GF-D8 (cell line): Measurements from ENCODE around the gene ATP2B2.
"Not testable (repeated sequence)": the region's sequence is repeated elsewhere in the genome, so short reads cannot be mapped to it uniquely, and the experiment has no call there.

Source experiments
- DNase-seq: peaks from one replicate; lab custom pipeline; 2025; lab: John Stamatoyannopoulos, UW

The ATP2B2 gene

GRCh38 chr3:10321630-10322351 is 183.6 kb downstream of the ATP2B2 start:
- DNase-seq = no peak

DNA sequence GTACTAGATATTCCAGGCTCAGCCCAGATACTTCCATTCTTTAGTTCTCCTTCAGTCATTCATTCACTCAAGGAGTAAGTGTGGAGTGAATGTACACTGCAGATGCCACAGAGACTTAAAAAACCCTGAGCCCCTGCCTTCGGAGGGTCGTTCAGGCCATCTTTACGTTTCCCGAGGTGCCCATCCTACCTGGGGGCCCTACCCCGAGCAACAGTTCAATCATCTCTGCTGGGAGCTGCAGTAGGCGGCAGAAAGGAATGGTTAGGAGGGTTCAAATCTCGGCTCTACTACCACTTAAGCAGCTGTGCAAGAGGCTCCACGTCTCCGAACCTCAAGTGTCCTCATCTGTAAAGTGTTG is 185.1 kb downstream of the ATP2B2 start:
- DNase-seq = no peak

GRCh38 chr3:10319804-10320203 is 185.6 kb downstream of the ATP2B2 start:
- DNase-seq = no peak

DNA sequence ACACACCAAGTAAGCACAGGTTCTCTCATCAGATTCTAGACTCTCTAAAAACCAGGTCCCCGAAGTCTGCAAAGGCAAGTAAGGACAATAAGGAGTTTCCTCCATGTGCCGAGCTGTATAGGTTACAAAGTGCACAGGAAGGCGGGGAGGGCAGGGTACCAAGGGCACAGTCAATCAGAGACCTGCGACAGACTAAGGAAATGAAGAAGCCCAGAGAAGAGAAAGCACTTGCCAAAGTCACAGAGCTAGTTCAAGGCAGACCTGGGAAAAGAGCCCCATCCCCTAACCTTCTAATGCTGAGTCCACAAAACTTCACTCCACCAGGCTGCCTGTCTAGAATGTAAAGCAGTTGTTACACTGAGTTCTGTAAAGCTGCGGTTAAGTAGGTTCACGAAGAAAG is 186.1 kb downstream of the ATP2B2 start:
- no peak for DNase-seq

GRCh38 chr3:10317961-10318350 is 187.4 kb downstream of the ATP2B2 start:
- DNase-seq = no peak

DNA sequence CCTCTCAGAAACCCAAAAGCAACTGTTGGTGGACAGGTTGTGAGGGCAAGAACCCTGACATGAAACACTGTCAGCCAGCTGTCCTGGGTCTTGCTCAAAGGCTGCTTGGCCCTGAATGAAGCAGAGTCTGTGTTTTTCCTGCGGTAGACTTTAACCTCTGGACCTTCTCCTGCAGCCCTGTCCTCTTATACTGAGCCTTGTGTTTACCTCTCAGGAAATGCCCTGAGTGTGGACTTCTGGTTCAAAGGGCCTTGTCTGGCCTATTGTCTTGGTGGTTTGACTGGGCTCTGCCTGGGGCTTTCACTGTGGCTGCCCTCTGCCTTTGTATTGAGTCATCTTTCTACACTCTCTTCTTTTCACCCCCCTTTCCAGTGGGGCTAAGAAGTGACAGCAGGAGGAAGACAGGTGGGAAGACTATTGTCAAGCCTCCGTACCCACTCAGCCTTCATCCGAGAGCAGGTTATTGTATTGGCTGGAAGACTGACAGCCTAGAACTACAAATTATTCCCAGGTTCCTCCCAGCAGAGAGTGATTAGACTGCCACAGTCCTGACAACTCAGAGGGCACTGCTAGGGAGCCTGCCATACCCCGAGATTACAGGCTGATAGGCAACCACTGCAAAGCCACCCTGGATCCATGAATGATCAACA is 187.9 kb downstream of the ATP2B2 start:
- no peak for DNase-seq

GRCh38 chr3:10315771-10316344 is 189.5 kb downstream of the ATP2B2 start:
- no peak for DNase-seq

- DNase-seq = no peak
Observed at GRCh38 chr3:10315101-10315500, 190.3 kb downstream of the ATP2B2 start.

DNA sequence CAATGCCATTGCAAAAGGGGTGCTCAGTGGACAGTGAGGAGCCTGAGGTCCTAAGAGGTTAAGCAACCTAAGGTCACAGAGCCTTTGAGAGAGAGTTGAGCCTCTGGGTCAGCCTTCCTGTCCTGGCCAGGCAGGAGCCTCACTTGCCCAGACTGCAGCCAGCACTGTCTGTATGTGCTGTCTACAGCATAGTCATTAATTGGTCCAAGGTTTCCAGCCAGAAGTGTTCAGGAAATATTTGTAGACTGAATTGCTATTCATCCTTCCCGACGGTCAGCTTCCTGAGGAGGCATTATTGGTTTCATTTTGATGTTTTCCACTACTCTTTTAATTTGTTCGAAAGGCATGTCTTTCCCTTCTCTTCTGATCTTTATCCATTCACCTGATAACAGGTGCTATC is 192.5 kb downstream of the ATP2B2 start:
- no peak for DNase-seq

- no peak for DNase-seq
Observed at GRCh38 chr3:10312391-10312790, 193.0 kb downstream of the ATP2B2 start.

GRCh38 chr3:10311710-10312109 is 193.7 kb downstream of the ATP2B2 start:
- no peak for DNase-seq

DNA sequence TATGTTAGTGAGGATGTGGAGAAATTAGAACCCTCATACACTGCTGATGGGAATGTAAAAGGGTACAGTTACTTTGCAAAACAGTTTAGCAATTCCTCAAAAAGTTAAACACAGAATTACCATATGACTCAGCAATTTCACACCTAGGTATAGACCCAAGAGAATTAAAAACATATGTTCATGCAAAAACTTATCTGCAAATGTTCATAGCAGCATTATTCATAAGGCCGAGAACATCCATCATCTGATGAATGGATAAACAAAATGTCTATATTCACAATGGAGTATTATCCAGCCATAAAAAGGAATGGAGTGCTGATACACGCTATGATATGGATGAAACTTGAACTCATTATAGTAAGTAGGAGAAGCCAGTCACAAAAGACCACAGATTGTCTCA is 194.8 kb downstream of the ATP2B2 start:
- no peak for DNase-seq

- DNase-seq = no peak
Observed at GRCh38 chr3:10309736-10310135, 195.7 kb downstream of the ATP2B2 start.

DNA sequence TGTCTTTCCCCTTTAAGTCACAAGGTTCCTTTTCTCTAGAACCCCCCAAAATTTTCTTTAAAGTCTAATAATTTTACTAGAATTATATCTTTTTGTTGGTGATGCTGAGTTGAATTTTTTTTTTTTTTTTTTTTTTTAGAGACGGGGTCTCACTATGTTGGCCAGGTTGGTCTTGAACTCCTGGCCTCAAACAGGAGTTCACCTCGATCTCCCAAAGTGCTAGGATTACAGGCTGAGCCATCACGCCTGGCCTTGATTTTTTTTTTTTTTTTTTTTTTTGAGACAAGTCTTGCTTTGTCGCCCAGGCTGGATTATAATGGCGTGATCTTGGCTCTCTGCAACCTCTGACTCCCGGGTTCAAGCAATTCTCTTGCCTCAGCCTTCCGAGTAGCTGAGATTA is 196.7 kb downstream of the ATP2B2 start:
- DNase-seq = no peak

GRCh38 chr3:10306156-10306555 is 199.2 kb downstream of the ATP2B2 start:
- DNase-seq = no peak

GRCh38 chr3:10305331-10305902 is 200.0 kb downstream of the ATP2B2 start:
- no peak for DNase-seq

GRCh38 chr3:10304905-10305304 is 200.5 kb downstream of the ATP2B2 start:
- no peak for DNase-seq

- DNase-seq = no peak
Observed at GRCh38 chr3:10303785-10304184, 201.6 kb downstream of the ATP2B2 start.

GRCh38 chr3:10303105-10303504 is 202.3 kb downstream of the ATP2B2 start:
- no peak for DNase-seq

DNA sequence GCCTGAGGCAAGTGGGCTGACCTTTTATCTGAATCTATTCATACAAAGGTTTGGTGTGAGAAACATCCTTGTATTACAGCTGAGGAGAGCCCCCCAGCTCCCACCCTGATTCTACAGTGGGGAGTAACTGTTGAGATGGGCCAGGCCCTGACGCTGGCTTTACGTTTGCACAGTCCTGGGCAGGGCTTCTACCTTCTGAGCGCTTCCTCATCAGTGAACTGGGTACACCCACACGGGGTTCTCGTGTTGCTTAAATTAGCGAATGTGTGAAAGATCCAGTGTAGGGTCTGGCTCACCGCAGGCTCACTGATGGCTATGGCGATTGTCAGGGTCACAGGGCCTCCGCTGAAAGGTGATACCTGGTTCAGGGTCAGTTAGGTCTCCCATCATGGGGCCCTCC is 205.3 kb downstream of the ATP2B2 start:
- no peak for DNase-seq

GRCh38 chr3:10299679-10300078 is 205.7 kb downstream of the ATP2B2 start:
- DNase-seq = no peak

- DNase-seq = no peak
Observed at GRCh38 chr3:10299175-10299574, 206.2 kb downstream of the ATP2B2 start.

- not testable (repeated sequence) for DNase-seq
Observed at GRCh38 chr3:10298064-10298463, 207.3 kb downstream of the ATP2B2 start.
